HEK293 (cell line): ENCODE results near the gene AKT1.

ENCODE experiments used
- GLI4 ChIP-seq: fragments of 450-650 bp; formaldehyde crosslinking; IDR thresholded peaks from 2 replicates; pipeline ENCODE4 v1.5.1; 2016; ENCODE audit warnings: missing biosample characterization, missing genetic modification characterization
- HOXC10 ChIP-seq: sonication (generic); formaldehyde crosslinking; IDR thresholded peaks from 2 replicates; pipeline ENCODE4 v1.8.1; 2023; ENCODE audit warnings: mild to moderate bottlenecking, missing genetic modification reagents
- SP2 ChIP-seq: fragments of 450-650 bp; formaldehyde crosslinking; IDR thresholded peaks from 2 replicates; pipeline ENCODE4 v1.5.1; 2016; ENCODE audit warnings: missing biosample characterization, missing genetic modification characterization
- WT1 ChIP-seq: fragments of 450-650 bp; formaldehyde crosslinking; IDR thresholded peaks from 2 replicates; pipeline ENCODE4 v1.5.1; 2016; ENCODE audit warnings: missing biosample characterization, missing genetic modification characterization
- ZBTB17 ChIP-seq: fragments of 450-650 bp; formaldehyde crosslinking; IDR thresholded peaks from 2 replicates; pipeline ENCODE4 v1.5.1; 2016; ENCODE audit warnings: missing biosample characterization, missing genetic modification characterization
- ZBTB21 ChIP-seq: fragments of 450-650 bp; formaldehyde crosslinking; IDR thresholded peaks from 2 replicates; pipeline ENCODE4 v1.5.1; 2017; ENCODE audit warnings: missing biosample characterization, missing genetic modification characterization
- ZBTB8A ChIP-seq: fragments of 450-650 bp; formaldehyde crosslinking; IDR thresholded peaks from 2 replicates; pipeline ENCODE4 v1.5.1; 2016; ENCODE audit warnings: missing biosample characterization, missing genetic modification characterization
- ZNF112 ChIP-seq: fragments of 450-650 bp; formaldehyde crosslinking; IDR thresholded peaks from 2 replicates; pipeline ENCODE4 v1.5.0; 2017; ENCODE audit warnings: missing biosample characterization, missing genetic modification characterization
- ZNF114 ChIP-seq: fragments of 450-650 bp; formaldehyde crosslinking; IDR thresholded peaks from 2 replicates; pipeline ENCODE4 v1.5.0; 2017; ENCODE audit warnings: missing biosample characterization, missing genetic modification characterization
- ZNF155 ChIP-seq: fragments of 450-650 bp; formaldehyde crosslinking; IDR thresholded peaks from 2 replicates; pipeline ENCODE4 v1.5.1; 2016; ENCODE audit warnings: missing biosample characterization, missing genetic modification characterization
- ZNF174 ChIP-seq: fragments of 450-650 bp; formaldehyde crosslinking; IDR thresholded peaks from 2 replicates; pipeline ENCODE4 v1.5.0; 2017; ENCODE audit warnings: missing biosample characterization, mild to moderate bottlenecking, missing genetic modification characterization
- ZNF19 ChIP-seq: fragments of 450-650 bp; formaldehyde crosslinking; IDR thresholded peaks from 2 replicates; pipeline ENCODE4; 2016; ENCODE audit warnings: missing biosample characterization, missing genetic modification characterization, low read depth
- ZNF211 ChIP-seq: fragments of 450-650 bp; formaldehyde crosslinking; IDR thresholded peaks from 2 replicates; pipeline ENCODE4 v1.5.1; 2016; ENCODE audit warnings: low read depth, missing biosample characterization, missing genetic modification characterization
- ZNF248 ChIP-seq: fragments of 450-650 bp; formaldehyde crosslinking; IDR thresholded peaks from 2 replicates; pipeline ENCODE4 v1.5.1; 2017; ENCODE audit warnings: missing biosample characterization, missing genetic modification characterization
- ZNF280C ChIP-seq: fragments of 450-650 bp; formaldehyde crosslinking; IDR thresholded peaks from 2 replicates; pipeline ENCODE4 v1.5.1; 2016; ENCODE audit warnings: missing biosample characterization, missing genetic modification characterization
- ZNF350 ChIP-seq: fragments of 450-650 bp; formaldehyde crosslinking; IDR thresholded peaks from 2 replicates; pipeline ENCODE4 v1.5.0; 2017; ENCODE audit warnings: missing biosample characterization, mild to moderate bottlenecking, missing genetic modification characterization
- ZNF449 ChIP-seq: fragments of 450-650 bp; formaldehyde crosslinking; IDR thresholded peaks from 2 replicates; pipeline ENCODE4 v1.5.1; 2017; ENCODE audit warnings: missing biosample characterization, mild to moderate bottlenecking, missing genetic modification characterization, moderate library complexity
- ZNF544 ChIP-seq: fragments of 450-650 bp; formaldehyde crosslinking; IDR thresholded peaks from 2 replicates; pipeline ENCODE4 v1.5.0; 2017; ENCODE audit warnings: missing biosample characterization, missing genetic modification characterization
- ZNF558 ChIP-seq: fragments of 450-650 bp; formaldehyde crosslinking; IDR thresholded peaks from 2 replicates; pipeline ENCODE4 v1.5.1; 2016; ENCODE audit warnings: missing biosample characterization, missing genetic modification characterization
- ZNF621 ChIP-seq: fragments of 450-650 bp; formaldehyde crosslinking; IDR thresholded peaks from 2 replicates; pipeline ENCODE4 v1.5.1; 2017; ENCODE audit warnings: missing biosample characterization, missing genetic modification characterization
- ZNF629 ChIP-seq: fragments of 450-650 bp; formaldehyde crosslinking; IDR thresholded peaks from 2 replicates; pipeline ENCODE4 v1.5.1; 2017; ENCODE audit warnings: missing biosample characterization, missing genetic modification characterization
- ZNF677 ChIP-seq: fragments of 450-650 bp; IDR thresholded peaks from 2 replicates; pipeline ENCODE4 v1.5.0; 2018; ENCODE audit warnings: missing biosample characterization, mild to moderate bottlenecking, missing genetic modification characterization, moderate library complexity
- ZNF791 ChIP-seq: fragments of 450-650 bp; formaldehyde crosslinking; IDR thresholded peaks from 2 replicates; pipeline ENCODE4 v1.5.1; 2016; ENCODE audit warnings: missing biosample characterization, missing genetic modification characterization
- ZSCAN23 ChIP-seq: fragments of 450-650 bp; formaldehyde crosslinking; IDR thresholded peaks from 2 replicates; pipeline ENCODE4 v1.5.1; 2016; ENCODE audit warnings: missing biosample characterization, missing genetic modification characterization
- TF ChIP-seq, protein P1 (sequence below): fragments of 450-650 bp; formaldehyde crosslinking; IDR thresholded peaks from 2 replicates; pipeline ENCODE4 v1.5.1; 2016; ENCODE audit warnings: missing biosample characterization, missing genetic modification characterization
- TF ChIP-seq, protein P2 (sequence below): fragments of 450-650 bp; formaldehyde crosslinking; IDR thresholded peaks from 2 replicates; pipeline ENCODE4 v1.5.1; 2016; ENCODE audit warnings: missing biosample characterization, missing genetic modification characterization, borderline replicate concordance
- TF ChIP-seq, protein P3 (sequence below): fragments of 450-650 bp; formaldehyde crosslinking; IDR thresholded peaks from 2 replicates; pipeline ENCODE4 v1.5.1; 2017; ENCODE audit warnings: missing biosample characterization, missing genetic modification characterization
- TF ChIP-seq, protein P4 (sequence below): fragments of 450-650 bp; formaldehyde crosslinking; IDR thresholded peaks from 2 replicates; pipeline ENCODE4 v1.5.1; 2016; ENCODE audit warnings: missing biosample characterization, missing genetic modification characterization

Gene AKT1

GRCh38 chr14:104800771-104801519, 5.4 kb upstream of the AKT1 start, which contains the start of gene ZBTB42 (continued):
- TF ChIP-seq, protein P1, sequence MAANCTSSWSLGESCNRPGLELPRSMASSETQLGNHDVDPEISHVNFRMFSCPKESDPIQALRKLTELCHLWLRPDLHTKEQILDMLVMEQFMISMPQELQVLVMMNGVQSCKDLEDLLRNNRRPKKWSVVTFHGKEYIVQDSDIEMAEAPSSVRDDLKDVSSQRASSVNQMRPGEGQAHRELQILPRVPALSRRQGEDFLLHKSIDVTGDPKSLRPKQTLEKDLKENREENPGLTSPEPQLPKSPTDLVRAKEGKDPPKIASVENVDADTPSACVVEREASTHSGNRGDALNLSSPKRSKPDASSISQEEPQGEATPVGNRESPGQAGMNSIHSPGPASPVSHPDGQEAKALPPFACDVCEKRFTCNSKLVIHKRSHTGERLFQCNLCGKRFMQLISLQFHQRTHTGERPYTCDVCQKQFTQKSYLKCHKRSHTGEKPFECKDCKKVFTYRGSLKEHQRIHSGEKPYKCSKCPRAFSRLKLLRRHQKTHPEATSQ (tag by site-specific recombination) = no peak
- TF ChIP-seq HOXC10 (CRISPR knock-in tag) = no peak
- TF ChIP-seq ZBTB21 (tag by site-specific recombination) = no peak
- TF ChIP-seq ZNF174 (tag by site-specific recombination) = no peak
- peak; percentile 68 for TF ChIP-seq ZBTB17 (tag by site-specific recombination)
- peak; percentile 34 for TF ChIP-seq SP2 (tag by site-specific recombination)
- no peak for TF ChIP-seq ZNF629 (tag by site-specific recombination)
- TF ChIP-seq, protein P2, sequence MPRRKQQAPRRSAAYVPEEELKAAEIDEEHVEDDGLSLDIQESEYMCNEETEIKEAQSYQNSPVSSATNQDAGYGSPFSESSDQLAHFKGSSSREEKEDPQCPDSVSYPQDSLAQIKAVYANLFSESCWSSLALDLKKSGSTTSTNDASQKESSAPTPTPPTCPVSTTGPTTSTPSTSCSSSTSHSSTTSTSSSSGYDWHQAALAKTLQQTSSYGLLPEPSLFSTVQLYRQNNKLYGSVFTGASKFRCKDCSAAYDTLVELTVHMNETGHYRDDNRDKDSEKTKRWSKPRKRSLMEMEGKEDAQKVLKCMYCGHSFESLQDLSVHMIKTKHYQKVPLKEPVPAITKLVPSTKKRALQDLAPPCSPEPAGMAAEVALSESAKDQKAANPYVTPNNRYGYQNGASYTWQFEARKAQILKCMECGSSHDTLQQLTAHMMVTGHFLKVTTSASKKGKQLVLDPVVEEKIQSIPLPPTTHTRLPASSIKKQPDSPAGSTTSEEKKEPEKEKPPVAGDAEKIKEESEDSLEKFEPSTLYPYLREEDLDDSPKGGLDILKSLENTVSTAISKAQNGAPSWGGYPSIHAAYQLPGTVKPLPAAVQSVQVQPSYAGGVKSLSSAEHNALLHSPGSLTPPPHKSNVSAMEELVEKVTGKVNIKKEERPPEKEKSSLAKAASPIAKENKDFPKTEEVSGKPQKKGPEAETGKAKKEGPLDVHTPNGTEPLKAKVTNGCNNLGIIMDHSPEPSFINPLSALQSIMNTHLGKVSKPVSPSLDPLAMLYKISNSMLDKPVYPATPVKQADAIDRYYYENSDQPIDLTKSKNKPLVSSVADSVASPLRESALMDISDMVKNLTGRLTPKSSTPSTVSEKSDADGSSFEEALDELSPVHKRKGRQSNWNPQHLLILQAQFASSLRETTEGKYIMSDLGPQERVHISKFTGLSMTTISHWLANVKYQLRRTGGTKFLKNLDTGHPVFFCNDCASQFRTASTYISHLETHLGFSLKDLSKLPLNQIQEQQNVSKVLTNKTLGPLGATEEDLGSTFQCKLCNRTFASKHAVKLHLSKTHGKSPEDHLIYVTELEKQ (tag by site-specific recombination) = no peak
- TF ChIP-seq ZNF544 (tag by site-specific recombination) = no peak
- no peak for TF ChIP-seq ZNF114 (tag by site-specific recombination)
- no peak for TF ChIP-seq ZNF791
- TF ChIP-seq ZNF112 = no peak
- TF ChIP-seq, protein P3, sequence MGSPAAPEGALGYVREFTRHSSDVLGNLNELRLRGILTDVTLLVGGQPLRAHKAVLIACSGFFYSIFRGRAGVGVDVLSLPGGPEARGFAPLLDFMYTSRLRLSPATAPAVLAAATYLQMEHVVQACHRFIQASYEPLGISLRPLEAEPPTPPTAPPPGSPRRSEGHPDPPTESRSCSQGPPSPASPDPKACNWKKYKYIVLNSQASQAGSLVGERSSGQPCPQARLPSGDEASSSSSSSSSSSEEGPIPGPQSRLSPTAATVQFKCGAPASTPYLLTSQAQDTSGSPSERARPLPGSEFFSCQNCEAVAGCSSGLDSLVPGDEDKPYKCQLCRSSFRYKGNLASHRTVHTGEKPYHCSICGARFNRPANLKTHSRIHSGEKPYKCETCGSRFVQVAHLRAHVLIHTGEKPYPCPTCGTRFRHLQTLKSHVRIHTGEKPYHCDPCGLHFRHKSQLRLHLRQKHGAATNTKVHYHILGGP = no peak
- TF ChIP-seq, protein P4, sequence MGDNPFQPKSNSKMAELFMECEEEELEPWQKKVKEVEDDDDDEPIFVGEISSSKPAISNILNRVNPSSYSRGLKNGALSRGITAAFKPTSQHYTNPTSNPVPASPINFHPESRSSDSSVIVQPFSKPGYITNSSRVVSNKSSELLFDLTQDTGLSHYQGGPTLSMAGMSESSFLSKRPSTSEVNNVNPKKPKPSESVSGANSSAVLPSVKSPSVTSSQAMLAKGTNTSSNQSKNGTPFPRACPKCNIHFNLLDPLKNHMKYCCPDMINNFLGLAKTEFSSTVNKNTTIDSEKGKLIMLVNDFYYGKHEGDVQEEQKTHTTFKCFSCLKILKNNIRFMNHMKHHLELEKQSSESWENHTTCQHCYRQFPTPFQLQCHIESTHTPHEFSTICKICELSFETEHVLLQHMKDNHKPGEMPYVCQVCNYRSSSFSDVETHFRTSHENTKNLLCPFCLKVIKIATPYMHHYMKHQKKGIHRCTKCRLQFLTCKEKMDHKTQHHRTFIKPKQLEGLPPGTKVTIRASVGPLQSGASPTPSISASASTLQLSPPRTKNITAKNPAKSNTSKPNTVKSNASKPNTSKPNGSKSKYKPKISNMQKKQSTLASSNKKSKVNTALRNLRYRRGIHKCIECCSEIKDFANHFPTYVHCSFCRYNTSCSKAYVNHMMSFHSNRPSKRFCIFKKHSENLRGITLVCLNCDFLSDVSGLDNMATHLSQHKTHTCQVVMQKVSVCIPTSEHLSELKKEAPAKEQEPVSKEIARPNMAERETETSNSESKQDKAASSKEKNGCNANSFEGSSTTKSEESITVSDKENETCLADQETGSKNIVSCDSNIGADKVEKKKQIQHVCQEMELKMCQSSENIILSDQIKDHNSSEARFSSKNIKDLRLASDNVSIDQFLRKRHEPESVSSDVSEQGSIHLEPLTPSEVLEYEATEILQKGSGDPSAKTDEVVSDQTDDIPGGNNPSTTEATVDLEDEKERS (tag by site-specific recombination) = no peak
- no peak for TF ChIP-seq WT1 (tag by site-specific recombination)
- no peak for TF ChIP-seq ZNF19
- TF ChIP-seq ZNF621 = no peak
- TF ChIP-seq ZNF155 = no peak
- TF ChIP-seq ZNF558 (tag by site-specific recombination) = no peak
- no peak for TF ChIP-seq ZNF280C (tag by site-specific recombination)
- peak; percentile 99 for TF ChIP-seq ZBTB8A (tag by site-specific recombination)
- TF ChIP-seq ZNF350 (tag by site-specific recombination) = no peak
- TF ChIP-seq ZSCAN23 = no peak
- no peak for TF ChIP-seq ZNF449 (tag by site-specific recombination)
- no peak for TF ChIP-seq ZNF211 (tag by site-specific recombination)
- TF ChIP-seq ZNF677 (tag by site-specific recombination) = no peak
- no peak for TF ChIP-seq ZNF248 (tag by site-specific recombination)
- no peak for TF ChIP-seq GLI4
